ENCODE results near the gene ATXN7L3.
"Not testable (repeated sequence)": the region's sequence is repeated elsewhere in the genome, so short reads cannot be mapped to it uniquely, and the experiment has no call there.

The ATXN7L3 gene

GRCh38 chr17:44170499-44171201, 29.0 kb downstream of the ATXN7L3 start, which contains the start of gene ASB16:
ASB16 (plus strand) TSS chr17:44170704; CDS start chr17:44170790, 86 bp downstream.
- DNase-seq = no peak

- no peak for DNase-seq
Measured at GRCh38 chr17:44170135-44170498, 29.6 kb downstream of the ATXN7L3 start.

GRCh38 chr17:44167181-44167861, 32.4 kb downstream of the ATXN7L3 start:
- no peak for DNase-seq

- DNase-seq = no peak
Measured at GRCh38 chr17:44164476-44164875, 35.2 kb downstream of the ATXN7L3 start.

GRCh38 chr17:44159519-44160210, 40.0 kb downstream of the ATXN7L3 start:
- no peak for DNase-seq

GRCh38 chr17:44155488-44155887, 44.2 kb downstream of the ATXN7L3 start:
- DNase-seq = no peak

- no peak for DNase-seq
Measured at GRCh38 chr17:44152875-44153274, 46.8 kb downstream of the ATXN7L3 start.

GRCh38 chr17:44149750-44150329, 49.8 kb downstream of the ATXN7L3 start:
- DNase-seq = no peak

- not testable (repeated sequence) for DNase-seq
Measured at GRCh38 chr17:44149066-44149465, 50.6 kb downstream of the ATXN7L3 start.

- DNase-seq = no peak
Measured at GRCh38 chr17:44147812-44148211, 51.9 kb downstream of the ATXN7L3 start.

GRCh38 chr17:44146375-44147346, 53.0 kb downstream of the ATXN7L3 start:
- no peak for DNase-seq

GRCh38 chr17:44144966-44145739, 54.5 kb downstream of the ATXN7L3 start:
- no peak for DNase-seq

- DNase-seq = not testable (repeated sequence)
Measured at GRCh38 chr17:44143921-44144320, 55.8 kb downstream of the ATXN7L3 start.

Data from SW 1271 (cell line).